Aorta (tissue), 5 donors: ENCODE measurements around the gene MICAL2. TPM values are rescaled to one million over a fixed set of nuclear protein-coding genes. Genes with fewer than 3 reads are reported as not detected.

Experiments
- ATAC-seq: fragments of 200-7000 bp; cut with Tn5 transposase; one replicate; pipeline ENCODE4 v1.9.1; 2022; ENCODE audit warnings: moderate library complexity; ENCODE audit not compliant: low FRiP score
- DNase-seq, 2 donors: peaks; one replicate each; pipeline ENCODE4 v3.0.0-alpha.2; 2020
- H3K27ac ChIP-seq, 2 donors: one replicate each; pipeline ENCODE4 v1.5.1; 2013; ENCODE audit warnings: low read length in 2 of 2, mild to moderate bottlenecking in 2 of 2, moderate library complexity in 2 of 2, control low read depth in 1 of 2, inconsistent platforms in 1 of 2, low read depth in 1 of 2
- H3K27me3 ChIP-seq, 2 donors: one replicate each; pipeline ENCODE4 v1.6.1; 2013; ENCODE audit warnings: control low read depth in 1 of 2, low read length in 1 of 2, mild to moderate bottlenecking in 1 of 2, moderate library complexity in 1 of 2; ENCODE audit not compliant: insufficient read depth in 2 of 2, control insufficient read depth in 1 of 2
- H3K36me3 ChIP-seq, 2 donors: one replicate each; pipeline ENCODE4 v1.6.1; 2013; ENCODE audit warnings: control low read depth in 1 of 2, low read length in 1 of 2, mild to moderate bottlenecking in 1 of 2; ENCODE audit not compliant: insufficient read depth in 2 of 2, control insufficient read depth in 1 of 2
- H3K4me1 ChIP-seq, 2 donors: one replicate each; pipeline ENCODE4 v1.6.1; 2013; ENCODE audit warnings: low read length in 2 of 2, control low read depth in 1 of 2, mild to moderate bottlenecking in 1 of 2, moderate library complexity in 1 of 2; ENCODE audit not compliant: insufficient read depth in 2 of 2, control insufficient read depth in 1 of 2
- H3K4me3 ChIP-seq, 2 donors: one replicate each; pipeline ENCODE4 v1.5.1; 2013; ENCODE audit warnings: low read length in 2 of 2, control low read depth in 1 of 2, mild to moderate bottlenecking in 1 of 2
- H3K9me3 ChIP-seq: one replicate; pipeline ENCODE4 v1.6.1; 2013; ENCODE audit warnings: mild to moderate bottlenecking, low read length; ENCODE audit not compliant: control insufficient read depth
- WGBS, 2 donors: extraction: QIAGEN DNeasy Blood & Tissue Kit; methylation state at CpG; one replicate each; pipeline ENCODE4 v1.1.7; 2013; 5-methylcytosine and 5-hydroxymethylcytosine counted together
- intact Hi-C, 2 donors: fragments of 100-400 bp; cut with DNase I; formaldehyde crosslinking; loops; one replicate each; pipeline versions ENCODE4 v1.14.2 to v1.15.0; 2022
- polyA plus RNA-seq, 2 donors: library from polyadenylated mRNA; stranded (reverse); fragments of 200-250 nt; gene quantifications; one replicate each; pipeline ENCODE4 v1.2.3, GENCODE V29; 2013
- total RNA-seq, 2 donors: library from RNA; stranded (reverse); fragmentation: NEBNext Ultra II Directional; extraction: Animal tissue kit (Norgen Biotek cat#: 25700); gene quantifications; one replicate each; pipeline ENCODE4 v1.2.1, GENCODE V29; 2021
- donor health status: healthy with polysubstance abuse.
- donor health status: Bipolar disorder and iron deficiency.
- donor health status: DM: no; HTN: no; CAD: no.
- donor health status: DM: no; HTN: no; CAD: no.
- donor health status: DM: yes; HTN: yes; CAD: no.

The MICAL2 gene
- total and polyA plus RNA-seq, 4 donors = 87.7 to 605 (median 280) TPM

DNA sequence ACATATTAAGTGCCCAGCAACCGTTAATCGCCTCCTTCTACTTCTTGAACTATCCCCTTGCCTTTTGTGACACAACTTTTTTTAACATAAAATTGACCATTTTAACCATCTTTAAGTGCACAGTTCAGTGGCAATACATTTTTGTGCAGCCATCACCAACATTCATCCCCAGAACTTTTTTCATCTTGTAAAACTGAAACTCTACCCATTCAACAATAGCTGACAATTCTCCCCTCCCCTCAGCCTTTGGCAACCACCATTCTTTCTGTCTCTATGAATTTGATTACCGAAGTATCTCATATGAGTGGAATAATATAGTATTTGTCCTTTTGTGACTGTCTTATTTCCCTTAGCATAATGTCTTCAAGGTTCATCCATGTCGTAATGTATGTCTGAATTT, 66.0 kb downstream of the MICAL2 start:
- no peak overlapping the region for H3K4me3 ChIP-seq
- H3K4me1 ChIP-seq = peaks cover 3 to 5% of the 10 kb centered on the region in 2 donors
- H3K36me3 ChIP-seq = peaks cover 0 to 4% of the 10 kb centered on the region in 2 donors
- H3K9me3 ChIP-seq = no peaks in the 10 kb centered on the region
- 90 to 94% methylated on average over 4 of the region's 4 CpGs for WGBS, 2 donors
- intact Hi-C loops = no loop called here
- H3K27me3 ChIP-seq = no peaks in the 10 kb centered on the region
- H3K27ac ChIP-seq = no peak overlapping the region
- ATAC-seq (no peak), DNase-seq (no peak)

DNA sequence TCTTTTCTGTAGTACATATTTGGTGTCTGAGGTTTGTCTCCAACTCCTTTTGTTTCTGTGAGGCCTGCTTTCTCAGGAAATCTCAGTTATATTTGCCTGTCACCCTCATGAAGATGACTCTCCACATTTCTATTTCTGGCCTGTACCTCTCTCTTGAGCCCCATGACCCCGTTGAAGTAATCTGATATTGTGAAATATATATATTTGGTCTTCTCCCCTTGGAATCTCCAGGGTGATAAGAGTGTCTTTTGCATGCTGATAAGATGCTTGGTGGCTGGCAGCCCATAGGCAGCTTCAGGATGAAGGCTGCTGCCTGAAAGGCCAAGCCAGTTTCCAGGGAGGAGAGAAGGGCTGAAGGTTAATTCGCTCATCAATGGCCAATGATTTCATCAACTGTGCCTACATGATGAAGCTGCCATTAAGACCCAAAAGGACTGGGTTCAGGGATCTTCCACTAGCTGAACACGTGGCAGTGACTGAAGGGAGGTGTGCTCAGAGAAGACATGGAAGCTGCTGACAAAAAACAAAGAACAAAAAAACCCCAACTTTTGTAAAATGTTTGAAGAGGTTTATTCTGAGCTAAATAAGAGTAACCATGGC, 67.4 kb downstream of the MICAL2 start:
- Histone ChIP-seq H3K27ac (peak overlapping the region; percentile 70 to 89), H3K4me3 (no peak overlapping the region), H3K36me3 (no peaks in the 10 kb centered on the region), H3K27me3 (no peaks in the 10 kb centered on the region), H3K9me3 (no peaks in the 10 kb centered on the region), H3K4me1 (peaks cover 3% of the 10 kb centered on the region in 2 donors)
- no peak for ATAC-seq
- intact Hi-C loops = no loop called here
- 46 to 47% methylated on average over 3 of the region's 3 CpGs for WGBS, 2 donors
- no peak for DNase-seq

DNA sequence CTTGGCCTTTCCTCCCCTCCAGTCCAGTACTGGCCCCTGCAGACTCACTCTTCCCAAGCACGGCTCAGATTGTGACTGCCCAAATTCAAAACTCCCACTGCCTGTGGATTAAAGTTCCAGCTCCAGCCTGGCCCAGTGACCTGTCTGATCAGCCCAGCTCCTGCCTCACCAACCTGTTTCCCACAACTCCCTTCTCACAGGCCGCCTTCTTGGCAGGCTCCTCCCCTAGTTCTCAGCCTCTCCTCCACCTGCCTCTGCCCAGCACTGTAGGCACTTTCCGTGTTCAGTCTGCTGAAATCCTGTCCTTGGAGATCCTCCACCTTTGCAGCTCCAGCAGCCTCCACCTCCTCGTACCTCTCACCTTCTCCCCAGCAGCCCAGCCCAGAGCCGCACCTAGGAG, 68.6 kb downstream of the MICAL2 start:
- peak; percentile 6 for ATAC-seq
- WGBS, 2 donors = 30 to 39% methylated on average over 5 of the region's 5 CpGs
- no peaks in the 10 kb centered on the region for H3K36me3 ChIP-seq
- intact Hi-C loops = no loop called here
- peak overlapping the region; percentile 38 to 64 for H3K27ac ChIP-seq
- DNase-seq = no peak
- no peak overlapping the region for H3K4me3 ChIP-seq
- peaks cover 7% of the 10 kb centered on the region in 2 donors for H3K4me1 ChIP-seq
- no peaks in the 10 kb centered on the region for H3K9me3 ChIP-seq
- H3K27me3 ChIP-seq = no peaks in the 10 kb centered on the region

DNA sequence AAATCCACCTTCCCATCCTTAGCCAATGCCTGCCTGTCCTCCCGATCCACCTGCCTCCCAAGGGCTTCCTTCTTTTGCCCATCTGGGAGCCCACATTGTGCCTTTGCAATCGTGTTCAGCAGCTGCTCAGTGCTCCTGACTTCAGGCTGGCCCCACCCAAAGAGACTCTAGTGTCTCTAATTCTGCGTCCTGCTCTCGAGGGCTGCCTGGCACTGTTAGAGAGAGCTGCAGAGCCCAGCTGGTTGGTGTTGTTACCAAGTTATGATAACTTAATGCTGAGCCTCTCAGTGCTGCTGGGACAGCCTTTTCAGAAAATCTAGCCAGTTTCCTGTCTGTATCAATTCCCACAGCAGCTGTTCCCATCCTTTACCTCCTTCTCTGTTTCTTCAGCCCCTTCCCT, 69.1 kb downstream of the MICAL2 start:
- Histone ChIP-seq H3K27ac (peak overlapping the region; percentile 38 to 64), H3K36me3 (peaks cover 0 to 2% of the 10 kb centered on the region in 2 donors), H3K4me1 (peaks cover 7 to 11% of the 10 kb centered on the region in 2 donors), H3K9me3 (no peaks in the 10 kb centered on the region), H3K27me3 (no peaks in the 10 kb centered on the region), H3K4me3 (no peak overlapping the region)
- no peak for DNase-seq
- peak; percentile 64 for ATAC-seq
- WGBS, 2 donors = 11 to 18% methylated on average over 4 of the region's 4 CpGs
- intact Hi-C loops = no loop called here

DNA sequence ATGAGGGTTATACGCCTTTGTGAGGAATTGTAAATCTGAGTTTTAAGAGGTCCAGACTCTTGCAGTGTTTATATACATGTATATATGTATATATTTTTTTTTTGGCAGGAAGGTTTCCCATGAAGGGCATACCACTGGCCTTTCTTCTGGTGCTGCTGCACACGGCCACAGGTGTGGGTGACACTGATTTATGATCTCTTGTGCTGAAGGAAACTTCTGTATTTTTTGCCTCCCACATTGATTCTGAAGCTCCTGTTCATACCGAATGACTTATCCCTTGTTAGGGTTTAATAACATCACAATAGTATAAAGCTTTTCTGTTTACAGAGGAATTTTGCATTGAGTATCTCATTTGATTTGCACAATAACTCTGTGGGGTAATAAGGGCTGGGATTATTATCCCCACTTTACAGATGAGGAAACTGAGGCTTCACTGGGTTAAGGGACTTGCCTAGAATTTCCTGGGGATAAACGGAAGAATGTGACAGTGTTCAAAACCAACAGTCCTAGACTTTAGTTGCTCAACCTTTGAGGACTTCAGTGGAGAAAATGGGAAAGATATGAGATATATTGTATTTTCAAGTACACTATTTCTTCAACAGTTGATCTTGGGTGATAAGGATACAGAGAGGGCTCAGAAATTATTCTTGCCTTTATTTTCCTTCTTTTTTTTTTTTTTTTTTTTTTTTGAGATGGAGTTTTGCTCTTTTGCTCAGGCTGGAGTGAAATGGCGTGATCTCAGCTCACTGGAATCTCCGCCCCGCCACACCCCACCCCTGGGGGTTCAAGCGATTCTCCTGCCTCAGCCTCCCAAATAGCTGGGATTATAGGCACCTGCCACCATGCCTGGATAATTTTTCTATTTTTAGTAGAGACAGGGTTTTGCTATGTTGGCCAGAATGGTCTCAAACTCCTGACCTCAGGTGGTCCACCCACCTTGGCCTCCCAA, 70.1 kb downstream of the MICAL2 start:
- intact Hi-C loops = no loop called here
- ATAC-seq (no peak), DNase-seq (peak in 1 of 2 donors; percentile 60)
- 39 to 49% methylated on average over 8 of the region's 8 CpGs for WGBS, 2 donors
- Histone ChIP-seq H3K27me3 (no peaks in the 10 kb centered on the region), H3K4me3 (no peak overlapping the region), H3K4me1 (peaks cover 11 to 18% of the 10 kb centered on the region in 2 donors), H3K9me3 (no peaks in the 10 kb centered on the region), H3K36me3 (peaks cover 0 to 2% of the 10 kb centered on the region in 2 donors), H3K27ac (peak overlapping the region; percentile 38 to 67)

DNA sequence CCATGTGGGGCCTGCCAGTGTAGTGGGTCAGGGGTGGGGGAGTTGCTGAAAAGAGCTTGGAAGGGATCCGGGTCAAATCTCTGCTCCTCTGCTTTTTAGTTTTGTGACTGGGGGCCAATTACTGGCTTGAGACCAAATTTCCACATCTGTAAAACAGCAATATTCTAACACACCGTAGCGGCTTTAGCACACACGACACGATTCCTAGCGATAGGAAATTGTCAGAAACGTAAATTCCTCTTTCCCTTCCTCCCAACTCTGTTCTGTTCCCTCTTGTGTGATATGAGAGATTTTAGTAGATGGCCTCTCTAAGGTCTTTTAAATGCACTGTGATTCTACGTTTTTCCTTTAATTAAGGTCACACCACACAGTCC, 71.9 kb downstream of the MICAL2 start:
- ATAC-seq (no peak), DNase-seq (no peak)
- WGBS, 2 donors = 28 to 31% methylated on average over 8 of the region's 8 CpGs
- H3K4me1 ChIP-seq = peaks cover 11 to 22% of the 10 kb centered on the region in 2 donors
- peaks cover 0 to 2% of the 10 kb centered on the region in 2 donors for H3K36me3 ChIP-seq
- no peaks in the 10 kb centered on the region for H3K27me3 ChIP-seq
- H3K27ac ChIP-seq = peak overlapping the region; percentile 28 to 69
- no peaks in the 10 kb centered on the region for H3K9me3 ChIP-seq
- H3K4me3 ChIP-seq = no peak overlapping the region
- intact Hi-C loops = no loop called here

DNA sequence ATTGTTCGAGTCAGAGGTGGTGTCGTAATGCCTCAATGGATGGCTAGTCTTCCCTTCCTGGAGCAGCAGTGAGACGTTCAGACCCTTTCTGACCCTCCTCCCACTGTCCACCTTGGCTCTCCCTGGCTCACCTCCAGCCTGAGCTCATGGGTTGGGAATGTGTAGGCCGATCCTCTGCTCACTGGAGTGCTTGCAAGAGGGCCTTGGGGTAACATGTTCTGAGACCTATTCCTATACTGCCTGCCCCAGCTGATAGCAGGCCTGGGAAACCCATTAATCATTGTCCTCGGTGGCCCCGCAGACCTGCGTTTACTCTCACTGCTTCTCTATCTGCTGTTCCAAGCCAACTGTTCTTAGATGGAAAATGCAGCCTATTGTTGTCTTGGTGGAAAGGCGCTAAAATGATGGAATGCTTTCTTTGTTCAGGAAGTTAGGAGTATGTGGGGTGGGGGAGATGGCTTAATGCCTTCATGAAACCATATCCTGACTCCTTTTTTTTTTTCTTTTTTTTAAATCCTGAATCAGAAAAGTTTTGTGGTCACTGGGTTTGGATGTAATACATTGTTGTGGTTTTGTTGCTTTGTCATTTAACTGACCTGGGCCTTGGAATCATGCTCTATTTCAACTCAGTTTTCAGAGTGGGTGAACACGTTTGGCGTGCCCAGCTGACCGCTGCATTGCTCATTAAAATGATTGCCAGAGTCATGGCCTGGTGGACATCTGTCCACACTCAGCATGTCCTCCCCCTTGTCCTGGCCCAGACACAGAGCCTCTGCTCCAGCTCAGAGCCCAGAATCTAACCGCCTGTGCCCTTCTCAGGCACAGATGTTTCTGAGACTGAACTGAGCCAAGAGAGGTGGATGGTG, 72.5 kb downstream of the MICAL2 start:
- intact Hi-C loops = no loop called here
- Histone ChIP-seq H3K36me3 (peaks cover 0 to 2% of the 10 kb centered on the region in 2 donors), H3K27ac (peak overlapping the region; percentile 62 to 94), H3K4me3 (no peak overlapping the region), H3K9me3 (no peaks in the 10 kb centered on the region), H3K4me1 (peaks cover 11 to 27% of the 10 kb centered on the region in 2 donors), H3K27me3 (no peaks in the 10 kb centered on the region)
- DNase-seq (peak in 1 of 2 donors; percentile 83), ATAC-seq (no peak)
- WGBS, 2 donors = 8 to 11% methylated on average over 12 of the region's 12 CpGs

DNA sequence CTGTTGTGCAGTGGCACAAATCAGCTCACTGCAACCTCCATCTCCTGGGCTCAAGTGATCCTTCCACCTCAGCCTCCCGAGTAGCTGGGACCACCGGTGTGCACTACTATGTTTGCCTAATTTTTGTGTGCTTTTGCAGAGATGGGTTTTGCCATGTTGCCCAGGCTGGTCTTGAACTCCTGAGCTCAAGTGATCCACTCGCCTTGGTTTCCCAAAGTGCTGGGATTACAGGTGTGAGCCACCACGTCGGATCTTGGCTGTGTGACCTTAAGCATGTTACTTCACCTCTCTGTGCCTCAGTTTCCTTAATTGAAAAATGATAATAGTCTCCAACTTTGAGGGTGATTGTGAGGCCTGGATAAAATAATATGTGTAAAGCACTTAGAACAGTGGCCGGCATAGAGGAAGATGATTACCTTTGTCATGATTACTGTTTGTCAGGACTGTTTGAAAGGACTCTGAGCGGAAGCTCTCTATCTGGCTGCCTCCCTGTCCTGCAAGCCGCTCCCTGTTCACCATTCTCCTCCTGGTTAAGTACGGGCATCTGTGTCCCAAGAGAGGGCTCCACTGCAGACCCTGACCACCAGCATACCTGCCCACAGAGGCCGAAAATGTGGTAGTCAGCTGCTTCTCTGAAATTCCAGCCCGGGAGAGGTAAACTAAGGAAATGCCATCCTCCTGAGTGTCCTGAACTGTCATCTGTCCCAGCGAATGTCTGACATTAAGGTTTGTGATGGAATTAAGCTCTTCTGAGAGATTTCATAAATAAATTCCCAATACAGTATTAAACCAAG, 73.6 kb downstream of the MICAL2 start:
- Histone ChIP-seq H3K4me1 (peaks cover 16 to 27% of the 10 kb centered on the region in 2 donors), H3K27ac (peak overlapping the region in 1 of 2 donors; percentile 94)

More for the DNA sequence above, 73.6 kb downstream of the MICAL2 start:
- no peaks in the 10 kb centered on the region for H3K9me3 ChIP-seq
- H3K4me3 ChIP-seq = no peak overlapping the region
- ATAC-seq (no peak), DNase-seq (no peak)
- 83 to 86% methylated on average over 12 of the region's 12 CpGs for WGBS, 2 donors
- H3K27me3 ChIP-seq = no peaks in the 10 kb centered on the region
- H3K36me3 ChIP-seq = peaks cover 0 to 2% of the 10 kb centered on the region in 2 donors
- intact Hi-C loops = no loop called here
